ENCODE results near the gene RSRP1. TPM values are rescaled to one million over a fixed set of nuclear protein-coding genes. Genes with fewer than 3 reads are reported as not detected.
"Not testable (repeated sequence)": the region's sequence is repeated elsewhere in the genome, so short reads cannot be mapped to it uniquely, and the experiment has no call there.

The RSRP1 gene
- total RNA-seq, 1 donor from 2014 or later: 342 TPM

DNA sequence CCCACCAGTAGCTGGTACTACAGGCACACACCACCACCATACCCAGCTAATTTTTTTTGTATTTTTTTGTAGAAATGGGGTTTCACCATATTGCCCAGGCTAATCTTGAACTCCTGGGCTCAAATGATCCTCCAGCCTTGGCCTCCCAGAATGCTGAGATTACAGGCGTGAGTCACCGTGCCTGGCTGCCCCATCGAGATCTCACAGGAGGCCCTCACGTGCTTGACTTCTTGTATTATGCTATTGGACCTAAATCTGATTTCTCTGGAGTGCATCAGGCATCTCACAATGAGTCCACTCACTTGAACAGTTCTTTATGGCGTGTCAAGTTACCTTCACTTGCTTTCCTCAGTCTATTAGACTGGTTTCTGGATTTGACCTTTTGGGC, 9.3 kb upstream of the RSRP1 start:
- DNase-seq: no peak

DNA sequence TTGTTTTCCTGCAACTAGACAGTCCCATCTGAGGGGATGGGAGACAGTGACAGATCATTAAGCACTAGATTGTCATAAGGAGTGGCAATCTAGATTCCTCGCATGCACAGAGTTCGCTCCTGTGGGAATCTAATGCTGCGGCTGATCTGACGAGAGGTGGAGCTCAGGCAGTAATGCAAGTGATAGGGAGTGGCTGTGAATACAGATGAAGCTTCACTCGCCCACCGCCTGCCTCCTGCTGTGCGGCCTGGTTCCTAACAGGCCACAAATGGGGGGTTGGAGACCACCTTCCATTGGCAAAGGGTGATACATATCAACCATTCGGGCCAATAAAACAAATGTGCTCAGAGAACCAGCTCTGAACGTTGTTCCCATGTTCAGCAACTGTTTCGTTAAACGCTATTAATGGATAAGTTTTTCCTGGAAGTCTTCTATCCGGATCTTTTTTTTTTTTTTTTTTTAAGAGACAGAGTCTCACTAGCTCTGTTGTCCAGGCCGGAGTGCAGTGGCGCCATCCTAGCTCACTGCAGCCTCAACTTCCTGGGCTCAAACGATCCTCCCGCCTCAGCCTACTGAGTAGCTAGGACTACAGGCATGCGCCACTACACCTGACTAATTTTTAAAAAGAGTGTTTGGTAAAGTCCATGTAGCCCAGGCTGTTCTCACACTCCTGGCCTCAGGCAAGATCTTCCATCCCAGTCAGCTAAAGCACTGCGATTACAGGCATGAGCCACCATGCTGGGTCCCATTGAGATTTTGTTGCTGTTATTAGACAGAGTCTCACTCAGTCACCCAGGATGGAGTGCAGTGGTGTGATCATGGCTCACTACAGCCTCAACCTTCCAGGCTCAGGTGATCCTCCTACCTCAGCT, 8.7 kb upstream of the RSRP1 start:
- DNase-seq: no peak

- peak; percentile 25 for DNase-seq
Measured at GRCh38 chr1:25253911-25254310, 6.7 kb upstream of the RSRP1 start.

- no peak for DNase-seq
Measured at GRCh38 chr1:25247829-25248754, 838 bp upstream of the RSRP1 start.

GRCh38 chr1:25246600-25247023, 642 bp downstream of the RSRP1 start:
- DNase-seq: peak; percentile 40

- peak; percentile 50 for DNase-seq
Measured at GRCh38 chr1:25245809-25246599, 1.2 kb downstream of the RSRP1 start.

DNA sequence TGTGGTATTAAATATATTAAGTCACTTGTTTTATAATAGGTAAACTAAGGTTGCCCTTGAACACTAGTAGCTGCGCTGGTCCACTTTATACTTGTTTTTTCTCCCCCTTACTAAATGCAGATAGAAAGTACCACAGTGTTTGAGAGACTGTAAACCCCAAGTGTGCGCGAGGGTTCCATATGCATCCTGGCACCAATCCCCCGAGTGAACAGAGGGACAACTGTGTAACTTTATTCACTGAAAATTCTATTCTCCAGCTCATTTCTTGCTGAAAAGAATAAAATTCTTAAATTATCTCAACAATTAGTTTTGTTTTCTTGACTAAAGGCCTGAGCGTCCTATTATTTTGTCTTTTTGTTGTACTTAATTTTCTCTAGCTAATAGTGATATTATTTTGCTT, 1.9 kb downstream of the RSRP1 start:
- DNase-seq: no peak

- DNase-seq: no peak
Measured at GRCh38 chr1:25243907-25244306, 3.3 kb downstream of the RSRP1 start.

DNA sequence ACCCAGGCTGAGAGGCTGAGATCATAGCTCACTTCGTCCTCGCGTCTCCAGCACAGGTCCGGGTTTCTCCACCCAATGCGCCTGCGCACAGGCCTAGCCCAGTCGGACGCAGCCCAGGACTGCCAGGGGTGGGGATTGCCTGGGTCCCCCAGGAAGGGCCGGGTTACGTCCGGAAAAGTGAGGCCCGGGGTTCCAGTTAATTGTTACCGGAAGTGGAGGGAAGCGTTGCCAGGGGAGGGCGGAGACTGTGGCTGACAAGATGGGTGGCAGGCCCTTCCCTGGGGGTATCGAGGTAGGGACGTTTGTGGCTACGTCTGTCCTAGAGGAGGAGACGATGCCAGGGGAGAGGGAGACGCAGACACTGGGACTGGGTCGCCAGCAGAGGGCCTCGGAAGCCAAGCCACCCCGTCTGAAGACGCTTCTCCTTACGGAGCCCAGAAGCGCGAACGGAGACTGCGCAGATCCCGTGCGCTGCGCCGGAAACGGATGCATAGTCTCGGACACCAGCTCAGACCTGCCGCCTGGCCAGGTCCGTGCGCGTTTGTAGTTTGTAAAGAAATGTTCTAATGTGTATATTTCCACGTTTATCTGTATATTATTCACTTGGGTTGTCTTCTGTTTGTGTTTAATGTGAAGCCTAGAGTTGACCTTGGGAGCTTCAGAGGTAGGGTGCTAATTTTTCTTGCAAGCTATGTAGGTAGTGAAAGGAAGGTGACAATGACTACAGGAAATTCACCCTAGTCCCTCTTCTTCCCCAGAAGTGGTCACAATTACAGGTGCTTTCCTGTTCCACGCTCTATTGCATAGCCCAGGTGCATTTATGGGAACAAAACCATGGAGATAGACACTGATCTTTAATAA, 7.3 kb downstream of the RSRP1 start:
- peak; percentile 93 for DNase-seq

- DNase-seq: no peak
Measured at GRCh38 chr1:25238046-25238445, 9.2 kb downstream of the RSRP1 start.

DNA sequence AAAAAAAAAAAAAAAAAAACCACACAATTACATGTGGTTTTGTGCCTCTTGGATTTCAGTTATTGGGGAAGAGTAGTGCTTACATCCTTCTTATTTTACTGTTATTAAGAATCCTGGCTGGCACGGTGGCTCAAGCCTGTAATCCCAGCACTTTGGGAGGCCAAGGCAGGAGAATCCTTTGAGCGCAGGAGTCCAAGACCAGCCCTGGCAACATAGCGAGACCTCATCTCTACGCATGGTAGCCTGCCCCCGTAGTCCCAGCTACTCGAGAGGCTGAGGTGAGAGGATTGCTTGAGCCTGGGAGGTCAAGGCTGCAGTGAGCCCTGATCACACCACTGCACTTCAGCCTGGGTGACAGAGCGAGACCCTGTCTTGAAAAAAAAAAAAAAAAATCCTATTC, 11.0 kb downstream of the RSRP1 start:
- not testable (repeated sequence) for DNase-seq

- DNase-seq: not testable (repeated sequence)
Measured at GRCh38 chr1:25235411-25235810, 11.8 kb downstream of the RSRP1 start.

- DNase-seq: peak; percentile 90
Measured at GRCh38 chr1:25232866-25233784, 14.1 kb downstream of the RSRP1 start.

DNA sequence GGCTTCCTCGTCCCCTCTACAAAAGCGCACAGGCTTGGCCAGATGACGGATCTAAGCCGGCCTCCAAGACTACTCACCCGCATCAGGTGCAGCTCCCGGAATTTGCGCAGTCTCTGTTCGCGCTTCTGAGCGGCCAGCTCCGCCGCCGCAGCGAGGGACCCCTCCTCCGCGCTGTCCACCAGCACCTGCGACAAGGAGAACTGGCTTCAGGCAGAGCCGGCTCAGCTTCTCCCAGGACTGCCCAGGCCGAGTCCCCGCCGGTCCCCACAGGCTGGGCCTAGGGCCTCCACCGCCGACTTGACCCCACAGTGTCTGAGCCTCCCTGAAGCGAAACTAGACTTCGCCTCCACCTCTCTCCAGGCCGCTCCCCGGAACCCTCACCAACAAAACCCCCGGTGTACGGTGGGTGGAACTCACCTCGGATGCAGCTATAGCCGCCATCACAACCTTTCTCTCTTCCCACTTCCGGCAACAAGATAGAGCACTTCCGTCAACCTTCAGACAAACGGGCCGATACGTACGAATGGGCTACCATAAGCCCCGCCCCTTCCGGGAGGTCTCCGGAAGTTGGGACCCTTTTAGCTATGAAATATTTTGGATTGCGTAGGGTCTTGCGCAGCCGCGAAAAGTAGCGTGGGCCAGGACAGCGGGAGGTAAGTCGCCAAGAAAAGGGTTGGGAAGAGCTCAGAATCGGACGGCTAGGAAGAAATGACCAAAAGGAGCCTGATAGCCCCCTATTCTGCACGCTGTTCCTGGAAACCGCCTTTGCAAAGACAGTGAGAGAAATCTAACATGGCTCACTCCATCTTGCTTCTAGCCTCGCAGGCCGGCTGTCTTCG, 15.0 kb downstream of the RSRP1 start, which contains the start of gene SYF2:
Gene SYF2, minus strand, starts transcription at position 476 of the 839 bp plus-strand sequence. Its CDS starts 35 bp downstream, at position 441.
- DNase-seq: peak; percentile 89

- DNase-seq: no peak
Measured at GRCh38 chr1:25223471-25223870, 23.8 kb downstream of the RSRP1 start.

- DNase-seq: no peak
Measured at GRCh38 chr1:25222606-25223005, 24.6 kb downstream of the RSRP1 start.

DNA sequence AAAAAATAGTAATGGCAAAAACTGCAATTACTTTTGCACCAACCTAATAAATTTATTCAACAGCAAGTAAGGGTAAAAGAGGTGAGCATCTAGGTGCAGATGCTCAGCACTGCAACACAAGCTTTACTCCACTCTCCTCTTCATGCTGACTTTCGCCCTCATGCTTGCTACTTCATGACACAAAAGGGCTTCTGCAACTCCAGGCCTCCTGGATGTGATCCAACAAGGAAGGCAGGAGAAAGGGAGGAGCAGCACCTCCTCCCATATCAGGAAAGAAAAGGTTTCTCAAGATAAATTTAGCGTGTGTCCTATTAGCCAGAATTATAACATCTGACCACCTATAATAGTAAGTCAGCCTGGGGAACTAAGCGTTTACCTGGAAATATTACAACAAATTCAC, 26.6 kb downstream of the RSRP1 start:
- no peak for DNase-seq

DNA sequence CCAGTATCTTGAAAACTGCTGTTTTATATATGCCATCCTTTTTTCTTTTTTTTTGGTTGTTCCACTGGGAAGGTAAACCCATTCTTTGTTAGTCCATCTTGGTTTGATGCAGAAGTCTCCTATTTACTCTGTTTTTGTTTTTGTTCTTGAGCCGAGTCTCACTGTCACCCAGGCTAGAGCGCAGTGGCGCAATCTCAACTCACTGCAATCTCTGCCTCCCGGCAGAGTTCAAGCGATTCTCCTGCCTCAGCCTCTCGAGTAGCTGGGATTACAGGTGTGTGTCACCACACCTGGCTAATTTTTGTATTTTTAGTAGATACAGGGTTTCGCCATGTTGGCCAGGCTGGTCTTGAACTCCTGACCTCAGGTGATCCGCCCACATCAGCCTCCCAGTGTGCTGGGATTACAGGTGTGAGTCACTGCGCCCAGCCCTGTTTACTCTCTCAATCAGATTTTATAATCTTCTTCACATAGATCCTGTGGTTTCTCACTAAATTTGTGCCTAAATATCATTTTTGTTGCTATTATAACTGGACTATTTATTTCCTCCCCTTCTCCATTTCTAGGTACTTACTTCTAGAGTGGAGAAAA, 27.5 kb downstream of the RSRP1 start:
- no peak for DNase-seq
